GM18858 (cell line): ENCODE data around the gene PCGF3.
"Not testable (repeated sequence)": the region's sequence is repeated elsewhere in the genome, so short reads cannot be mapped to it uniquely, and the experiment has no call there.

ENCODE experiments used
- ATAC-seq: cut with Tn5 transposase; IDR thresholded peaks from one replicate; pipeline ENCODE4 v1.9.1; 2021; ENCODE audit not compliant: unreplicated experiment

PCGF3 gene

DNA sequence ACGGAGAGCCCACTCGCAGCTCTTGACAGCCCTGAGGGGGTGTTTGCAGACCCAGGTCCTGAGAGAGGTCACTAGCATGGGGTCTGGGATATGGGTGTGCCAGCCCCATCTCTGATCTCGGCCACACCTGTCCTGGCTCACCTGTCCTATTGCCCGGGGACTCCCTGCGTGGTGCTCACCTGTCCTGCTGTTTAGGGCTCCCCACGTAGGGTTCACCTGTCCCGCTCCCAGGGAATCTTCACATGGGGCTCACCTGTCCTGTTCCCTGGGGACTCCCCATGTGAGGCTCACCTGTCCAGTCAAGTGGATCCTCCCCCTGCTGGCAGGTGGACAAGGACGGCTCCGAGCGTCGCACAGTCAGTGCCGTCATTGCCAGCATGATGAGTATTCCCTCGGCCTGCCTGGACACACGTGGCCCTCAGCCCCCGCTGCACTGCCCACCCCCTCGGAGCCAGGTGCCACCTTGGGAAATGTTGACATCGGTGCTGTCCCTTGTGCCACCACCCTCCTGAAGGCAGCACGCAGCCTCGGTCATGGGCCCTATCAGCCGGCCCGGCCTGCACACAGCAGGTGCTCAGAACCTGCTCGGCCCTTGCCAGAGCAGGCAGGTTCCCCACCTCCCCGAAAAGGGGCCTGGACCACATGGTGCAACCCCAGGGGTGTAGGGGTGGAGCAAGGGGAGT is 23.0 kb upstream of the PCGF3 start:
- no peak for ATAC-seq

DNA sequence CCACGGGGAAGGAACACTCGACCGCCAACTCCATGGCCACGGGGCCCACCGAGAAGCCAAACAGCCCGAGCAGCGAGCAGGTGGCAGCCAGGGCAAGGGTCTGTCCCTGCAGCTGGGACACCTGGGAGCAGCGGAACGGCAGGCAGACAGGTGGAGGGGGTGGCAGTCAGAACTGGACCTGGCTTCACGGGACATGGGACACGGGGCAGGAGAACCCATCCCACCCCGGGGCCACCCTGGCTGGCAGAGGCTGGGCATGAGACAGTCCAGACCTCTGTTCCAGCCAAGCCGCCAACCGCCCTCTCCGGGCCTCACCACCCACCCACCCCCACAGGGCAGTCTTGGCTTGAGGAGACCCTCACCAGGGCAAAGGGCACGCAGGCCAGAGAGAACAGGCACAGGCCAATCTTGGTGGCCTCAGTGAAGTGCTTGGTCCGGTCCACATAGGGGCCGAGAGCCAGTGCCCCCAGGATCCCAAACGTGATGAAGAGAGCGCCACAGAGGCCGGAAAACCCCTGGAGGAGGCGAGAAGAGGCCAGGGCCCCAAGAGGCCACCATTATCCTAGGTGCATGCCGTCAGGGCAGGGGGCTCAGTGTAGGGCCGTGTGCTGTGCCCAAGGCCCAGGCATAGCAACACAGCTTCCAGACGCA is 22.3 kb upstream of the PCGF3 start:
- no peak for ATAC-seq

DNA sequence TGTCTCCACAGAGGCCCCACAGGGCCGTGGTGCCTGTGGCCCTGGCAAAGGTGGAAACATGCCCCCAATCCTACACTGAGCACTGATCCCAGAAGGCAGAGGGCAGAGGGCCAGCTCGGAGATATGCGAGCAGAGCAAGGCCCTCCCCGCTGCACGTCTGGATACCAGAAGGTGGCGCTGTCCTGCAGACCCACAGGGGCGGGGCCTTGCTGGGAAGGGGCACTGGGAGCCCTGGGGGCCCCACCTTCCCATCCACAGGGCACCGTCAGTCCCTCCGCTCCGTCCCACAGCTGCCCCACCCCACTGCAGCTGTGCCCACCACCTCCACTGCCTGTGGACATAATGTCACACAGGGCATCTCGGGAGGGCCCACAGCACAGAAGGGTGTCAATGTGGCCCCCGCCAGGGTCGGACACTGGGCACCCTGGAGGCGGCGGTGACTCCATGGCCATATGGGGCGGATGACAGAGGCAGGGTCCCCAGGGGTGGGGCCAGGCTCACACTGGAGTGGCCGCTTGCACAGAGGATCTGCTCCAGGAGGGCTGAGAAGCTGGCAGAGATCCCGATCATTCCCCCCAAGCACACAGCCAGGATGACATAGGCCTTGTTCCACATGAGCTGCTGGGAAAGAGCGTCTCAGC is 21.5 kb upstream of the PCGF3 start:
- ATAC-seq: no peak

DNA sequence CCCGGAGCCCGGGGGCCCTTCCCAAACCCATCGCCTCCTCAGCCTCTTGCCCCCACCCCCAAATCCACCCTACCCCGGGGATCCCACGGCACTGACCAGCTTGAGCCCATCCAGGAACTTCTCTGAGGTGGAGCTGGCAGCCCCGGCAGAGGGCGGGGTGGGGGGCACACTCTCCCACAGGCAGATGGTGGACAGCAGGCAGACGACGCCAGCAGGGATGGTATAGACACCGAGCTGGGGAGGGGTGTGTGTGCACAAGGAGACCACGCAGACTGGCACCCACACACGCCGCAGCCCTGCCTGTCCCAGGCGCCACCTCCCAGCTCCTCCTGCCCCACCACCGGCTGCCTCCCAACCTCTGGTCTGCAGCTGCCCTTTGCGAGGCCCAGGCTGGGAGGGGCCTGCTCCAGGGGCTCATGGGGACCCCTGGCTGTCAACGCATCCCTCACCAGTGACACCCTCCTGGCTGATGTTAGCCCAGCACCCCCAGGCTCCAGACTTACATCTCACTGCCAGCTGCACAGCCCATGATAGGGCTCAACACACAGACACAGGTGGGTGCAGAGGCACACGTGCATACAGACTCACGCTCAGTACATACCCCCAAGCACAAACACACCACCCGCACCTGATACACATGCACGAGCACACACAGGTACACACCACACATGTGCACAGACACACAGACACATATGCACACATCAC is 20.9 kb upstream of the PCGF3 start:
- ATAC-seq: no peak

DNA sequence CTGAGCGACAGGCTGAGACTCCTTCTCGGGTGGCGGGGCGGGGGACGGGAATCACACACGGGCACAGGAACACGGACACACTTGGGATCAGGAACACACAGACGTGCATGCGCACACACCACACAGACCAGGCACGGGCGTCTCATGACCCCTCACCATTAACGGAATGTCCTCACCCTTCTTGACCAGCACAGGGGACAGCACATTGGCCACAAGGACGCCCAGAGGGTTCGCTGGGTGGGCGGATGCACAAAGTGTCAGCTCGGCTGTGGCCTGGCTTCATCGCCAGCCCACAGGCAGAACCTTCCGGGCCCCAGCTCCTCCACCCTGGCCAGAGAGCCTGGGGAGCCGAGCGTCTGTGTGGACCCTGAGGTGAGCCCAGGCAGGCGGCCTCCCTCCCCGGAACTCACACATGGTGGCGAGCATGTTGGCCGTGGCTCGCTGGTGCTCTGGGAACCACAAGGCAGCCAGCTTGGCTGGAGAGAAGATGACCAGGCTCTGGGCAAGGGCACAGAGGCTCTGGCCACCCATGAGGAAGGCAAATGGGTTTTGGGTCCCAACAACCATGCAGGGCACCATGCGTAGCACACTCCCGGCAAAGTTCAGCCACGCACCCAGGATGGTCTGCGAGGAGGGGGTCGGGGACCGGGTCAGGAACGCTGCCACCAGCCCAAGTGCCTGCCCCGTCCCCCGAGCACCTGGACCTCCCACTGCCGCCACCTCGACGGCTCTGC is 19.8 kb upstream of the PCGF3 start:
- no peak for ATAC-seq

DNA sequence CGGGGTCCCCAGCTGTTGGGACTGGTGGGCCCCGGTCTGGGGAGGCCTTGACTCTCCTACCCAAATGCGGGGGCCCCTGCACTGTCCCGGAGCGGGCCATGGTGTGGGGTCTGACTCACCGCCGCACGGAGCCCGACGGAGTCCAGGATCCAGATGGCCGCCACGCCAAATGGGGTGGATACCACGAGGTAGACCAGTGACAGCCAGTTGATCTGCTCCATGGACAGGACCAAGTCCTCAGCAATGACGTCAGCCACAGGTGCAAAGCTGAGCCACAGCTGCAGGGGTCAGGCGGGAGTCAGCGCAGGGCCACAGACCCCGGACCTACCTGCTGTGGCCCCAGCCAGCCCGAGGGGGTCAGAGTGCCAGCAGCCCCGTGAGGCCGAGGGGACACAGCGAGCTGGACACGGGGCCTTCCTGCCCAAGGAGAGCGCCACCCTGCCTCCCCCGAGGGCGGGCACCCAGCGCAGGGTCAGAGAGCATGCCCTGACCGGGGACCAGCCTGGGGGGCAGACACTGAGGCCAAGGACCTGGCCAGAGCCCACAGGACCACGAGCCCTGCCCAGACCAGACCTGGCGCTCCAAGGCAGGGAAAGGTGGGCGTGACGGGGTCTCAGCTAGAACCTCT is 19.1 kb upstream of the PCGF3 start:
- no peak for ATAC-seq

DNA sequence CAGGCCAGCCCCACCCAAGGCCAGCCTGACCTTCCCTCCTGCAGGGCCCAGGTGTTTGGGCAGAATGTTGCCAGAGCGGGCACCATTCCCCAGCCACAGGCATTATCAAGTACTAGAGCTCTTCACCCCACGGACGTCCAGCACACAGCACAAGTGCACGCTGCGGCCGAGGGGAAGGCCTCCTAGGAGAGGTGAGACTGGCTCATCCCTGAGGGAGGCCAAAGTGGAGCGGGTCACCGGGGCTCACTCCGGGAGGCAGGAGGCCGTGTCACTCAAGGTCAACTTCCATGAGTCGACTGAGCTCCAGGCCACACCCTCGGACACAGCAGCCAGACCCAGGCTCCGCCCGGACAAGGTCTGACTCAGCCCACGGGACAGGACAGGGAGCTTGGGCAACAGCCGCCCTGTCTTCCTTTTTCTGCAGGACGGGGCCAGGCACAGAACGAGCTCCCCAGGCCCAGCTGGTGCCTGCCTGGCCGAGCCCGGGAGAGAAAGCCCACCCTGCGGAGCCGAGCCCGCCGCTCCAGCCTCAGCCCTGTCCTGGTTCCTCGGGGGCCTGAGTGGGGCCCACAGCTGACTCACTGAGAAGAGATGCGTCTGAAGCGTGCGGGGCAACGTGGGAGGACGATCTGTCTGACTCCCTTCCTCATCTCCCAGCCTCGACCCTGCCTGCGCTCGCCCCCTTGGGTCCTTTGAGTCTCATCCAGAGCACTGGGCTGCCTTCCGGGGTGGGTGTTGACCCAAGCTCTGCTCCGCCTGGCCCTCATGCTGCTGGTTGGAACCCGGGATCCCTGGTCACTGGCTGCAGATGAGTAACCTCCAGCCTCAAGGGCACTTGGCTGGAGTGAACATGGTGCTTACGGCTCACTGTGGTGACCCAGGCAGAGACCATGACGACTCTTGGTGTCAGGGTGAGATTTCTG is 18.3 kb upstream of the PCGF3 start:
- no peak for ATAC-seq

DNA sequence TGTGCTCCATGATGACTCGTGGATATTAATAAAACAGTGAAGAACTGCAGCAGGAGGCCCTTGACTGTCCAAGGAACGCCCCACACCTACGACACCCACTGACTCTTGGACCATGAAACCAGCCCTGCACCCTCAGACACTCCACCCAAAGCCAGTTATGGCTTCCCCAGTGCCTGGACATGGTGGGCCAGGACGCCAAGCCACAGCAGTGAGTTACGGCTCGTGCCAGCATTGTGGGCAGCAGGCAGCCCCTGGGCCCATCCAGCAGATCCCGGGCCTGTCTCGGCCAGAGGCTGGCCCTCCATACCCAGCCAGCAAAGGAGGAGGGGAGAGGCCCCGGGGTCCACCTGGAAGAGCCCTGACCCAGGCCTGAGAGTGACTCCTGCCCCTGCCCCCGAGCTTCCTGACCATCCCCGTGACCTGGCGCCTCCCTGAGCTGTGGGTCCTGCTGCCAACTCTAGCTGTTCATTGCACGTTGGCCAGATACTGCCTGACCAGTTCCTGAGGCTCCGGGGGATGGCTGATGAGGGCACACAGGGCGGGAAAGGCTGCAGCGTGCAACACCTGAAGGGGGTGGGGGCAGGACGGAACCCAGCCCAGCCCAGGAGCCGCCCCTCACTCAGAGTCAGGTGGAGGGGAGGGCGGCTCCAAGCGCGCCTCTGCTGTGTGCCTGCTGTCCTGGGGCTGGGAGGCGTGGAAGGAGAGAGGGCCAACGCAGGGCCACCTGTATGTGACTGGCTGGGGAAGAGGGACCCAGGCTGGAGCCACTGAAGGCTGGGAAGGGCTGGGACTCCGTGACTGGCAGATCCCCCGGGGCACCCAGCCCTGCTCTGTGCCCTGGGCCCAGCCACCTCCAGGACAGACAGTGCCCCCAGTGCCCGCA is 17.4 kb upstream of the PCGF3 start:
- ATAC-seq: no peak

DNA sequence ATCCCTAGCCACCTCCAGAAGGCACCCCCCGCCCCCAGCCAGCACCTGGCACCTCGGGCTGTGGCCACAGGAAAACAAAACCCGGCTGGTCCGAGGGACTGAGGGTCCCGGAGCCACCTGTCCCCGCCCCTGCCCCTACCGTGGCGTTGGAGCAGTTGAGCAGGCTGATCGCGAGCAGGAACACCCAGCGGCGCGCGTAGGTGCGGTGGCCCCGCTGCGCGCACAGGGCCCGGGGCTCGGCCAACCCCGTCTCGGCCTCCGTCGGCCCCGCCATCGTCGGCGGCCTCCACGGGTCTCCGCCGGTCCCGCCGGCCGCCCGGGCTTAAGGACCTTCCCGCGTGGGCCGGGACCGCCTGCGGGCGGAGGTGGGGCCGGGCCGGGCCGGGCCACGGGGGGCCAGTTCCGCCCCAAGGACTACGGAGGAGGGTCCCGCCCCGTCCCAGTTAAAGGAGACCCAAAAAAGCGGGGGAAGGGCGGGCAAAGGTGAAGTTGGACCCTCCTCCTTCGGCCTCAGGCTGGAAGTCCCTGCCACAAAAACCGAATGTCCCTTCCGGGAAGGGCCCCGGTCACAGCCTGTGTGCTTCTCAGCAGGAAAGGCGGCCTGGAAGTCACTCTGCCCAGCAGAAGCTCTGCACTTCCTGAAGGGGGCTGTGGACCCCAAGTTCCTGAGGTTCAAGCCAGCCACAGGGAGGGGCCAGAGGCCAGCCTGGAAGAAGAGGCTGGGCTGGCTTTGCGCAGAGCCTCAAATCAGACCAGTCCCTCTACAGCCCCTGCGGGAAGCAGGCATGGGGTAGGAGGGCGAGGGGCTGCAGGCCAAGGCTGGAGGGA is 16.6 kb upstream of the PCGF3 start, which contains the start of gene SLC49A3:
SLC49A3 (minus strand) TSS at position 298 of the 828 bp plus-strand sequence; CDS start at position 274, 24 bp downstream.
- ATAC-seq: no peak

DNA sequence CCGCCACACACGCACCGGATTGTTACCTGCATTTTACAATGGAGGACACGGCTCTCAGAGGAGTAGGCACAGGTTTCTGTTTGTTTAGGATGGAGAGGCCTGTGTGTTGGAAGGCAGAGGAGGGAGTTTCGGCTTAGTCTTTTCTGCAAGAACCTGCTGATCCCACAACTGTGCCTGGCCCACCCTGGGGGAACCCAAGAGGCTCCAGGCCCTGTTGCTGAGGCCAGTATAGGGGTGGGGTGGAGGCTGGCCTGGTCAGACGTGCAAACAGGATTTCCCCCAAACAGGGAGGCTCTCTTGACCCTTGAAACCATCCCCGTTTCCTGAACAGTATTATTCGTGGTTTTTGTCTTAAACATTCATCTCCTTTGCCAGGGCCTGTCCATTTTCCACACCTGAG is 15.9 kb upstream of the PCGF3 start:
- no peak for ATAC-seq

DNA sequence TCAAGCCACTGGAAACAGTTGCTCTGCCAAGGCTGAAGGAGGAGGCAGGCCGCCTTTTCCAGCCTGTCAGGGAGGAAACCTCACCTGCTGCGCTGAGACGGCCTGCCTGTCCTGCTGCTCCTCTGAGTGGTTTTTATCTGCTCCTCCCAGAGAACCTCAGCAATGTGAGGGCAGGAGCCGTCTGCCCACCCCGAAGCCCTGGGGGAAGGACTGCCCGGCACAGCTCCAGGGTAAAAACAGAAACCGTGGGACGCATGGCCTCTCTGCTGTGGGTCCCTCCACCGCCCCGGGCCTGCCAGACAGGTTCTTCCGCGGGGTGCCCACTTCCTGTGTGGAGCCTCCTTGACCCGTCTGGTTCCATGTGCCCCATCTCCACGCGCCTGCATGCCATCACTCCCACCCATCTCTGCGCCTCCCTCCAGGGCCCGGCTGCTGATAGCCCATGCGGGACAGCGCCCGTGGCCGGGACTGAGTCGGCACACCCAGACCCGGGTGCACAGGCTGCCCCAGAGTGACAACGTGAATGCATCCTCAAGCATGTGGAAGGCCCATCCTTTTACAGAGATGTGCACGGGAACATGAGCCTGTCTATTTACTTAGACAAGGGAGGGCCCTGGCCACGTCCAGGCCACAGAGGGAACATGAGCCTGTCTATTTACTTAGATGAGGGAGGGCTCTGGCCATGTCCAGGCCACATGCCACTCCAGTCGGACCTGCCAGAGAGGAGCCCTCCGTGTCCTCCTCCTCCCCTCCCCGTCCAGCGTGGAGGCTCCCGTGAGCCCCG is 12.7 kb upstream of the PCGF3 start:
- no peak for ATAC-seq

DNA sequence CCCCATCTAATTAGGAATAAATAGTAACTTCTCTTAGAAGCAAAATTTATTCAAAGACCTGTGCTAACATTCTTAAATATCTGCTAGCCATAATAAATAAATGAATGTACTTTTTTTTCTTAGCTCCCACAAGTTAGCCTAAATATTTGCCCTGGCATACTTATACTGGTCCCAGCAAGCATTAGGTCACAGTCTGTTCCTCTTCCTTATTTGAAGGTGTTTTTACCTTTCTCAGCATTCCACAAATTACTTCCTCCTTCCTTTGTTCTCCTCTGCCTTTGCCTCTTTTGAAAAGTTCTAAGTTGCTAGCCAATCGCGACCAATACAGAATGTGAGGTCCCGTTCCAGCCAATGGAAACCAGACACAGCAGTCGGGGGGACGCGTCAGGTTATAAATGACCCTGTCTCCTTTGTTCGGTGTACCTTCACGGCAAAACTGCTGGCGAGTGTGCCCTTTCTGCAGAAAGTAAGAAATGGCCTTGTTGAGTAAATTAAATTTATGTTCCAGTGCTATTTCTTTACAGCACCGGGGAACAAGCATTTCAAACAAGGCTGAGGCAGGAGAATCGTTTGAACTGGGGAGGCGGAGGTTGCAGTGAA is 11.2 kb upstream of the PCGF3 start:
- not testable (repeated sequence) for ATAC-seq

DNA sequence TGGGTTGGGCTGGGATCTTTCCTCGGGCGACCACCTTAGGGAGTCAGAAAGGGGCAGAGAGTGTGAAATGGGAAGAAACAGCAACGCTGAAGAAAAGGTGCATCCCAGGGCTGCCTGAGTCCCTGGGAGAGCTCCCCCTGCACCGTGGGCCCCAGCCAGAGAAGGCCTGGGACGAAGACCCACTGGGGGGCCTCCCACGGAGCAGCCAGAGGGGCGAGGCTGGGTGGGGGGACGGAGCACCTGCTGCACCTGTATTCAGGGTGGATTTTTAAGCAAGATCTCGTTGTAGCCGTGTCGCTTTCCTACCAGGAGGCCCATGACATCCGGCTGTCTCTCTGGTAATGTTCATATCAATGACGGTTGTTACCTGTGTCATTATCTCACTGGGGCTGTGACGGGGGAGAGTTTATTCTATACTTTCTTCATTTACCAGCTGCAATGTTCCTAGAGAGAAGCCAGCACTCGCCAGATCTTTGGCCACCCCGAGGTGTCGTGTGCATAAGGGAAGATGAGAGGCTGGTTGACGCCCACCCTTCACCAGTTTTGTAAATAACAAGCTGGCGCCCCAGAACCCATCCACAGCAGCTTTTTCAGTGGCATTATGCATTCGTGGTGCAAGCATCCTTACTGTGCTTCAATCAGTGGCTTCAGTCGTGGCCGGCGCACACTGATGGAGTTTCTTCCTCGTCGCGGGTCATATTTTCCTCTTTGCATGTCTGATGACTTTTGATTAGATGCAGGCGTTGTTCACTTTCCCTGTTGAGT is 5.6 kb upstream of the PCGF3 start:
- ATAC-seq: no peak

DNA sequence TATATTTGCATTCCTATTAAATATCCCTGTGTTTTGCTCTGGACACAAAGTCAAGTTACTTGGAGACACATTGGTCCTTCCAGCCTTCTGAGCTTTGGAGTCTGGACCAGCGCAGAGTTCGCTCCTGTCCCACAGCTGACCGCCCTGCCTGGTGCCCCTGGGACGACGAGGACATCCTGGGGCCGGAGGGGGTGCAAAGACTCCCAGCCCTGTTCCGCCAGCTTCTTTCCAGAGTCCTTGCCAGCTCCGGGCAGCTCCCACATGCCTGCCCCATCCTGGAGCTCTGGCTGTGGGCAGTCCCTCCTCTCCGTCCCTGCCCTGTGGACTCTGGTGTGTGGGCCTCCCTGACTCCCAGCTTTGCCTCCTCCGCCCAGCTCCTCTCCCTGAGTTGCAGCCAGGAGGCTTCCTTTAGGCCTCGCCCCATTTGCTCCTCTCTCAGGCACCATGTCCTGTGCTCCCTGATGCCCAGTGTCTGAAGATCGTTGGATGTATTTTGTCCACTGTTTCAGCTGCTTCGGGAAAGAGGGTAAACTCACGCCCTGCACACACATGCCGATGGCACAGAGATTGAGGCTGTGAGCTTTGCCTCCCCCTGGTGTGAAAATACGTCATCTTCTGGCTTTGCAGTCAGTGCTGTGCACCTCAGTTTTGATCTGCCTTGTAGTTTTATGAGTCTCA is 4.9 kb upstream of the PCGF3 start:
- no peak for ATAC-seq

DNA sequence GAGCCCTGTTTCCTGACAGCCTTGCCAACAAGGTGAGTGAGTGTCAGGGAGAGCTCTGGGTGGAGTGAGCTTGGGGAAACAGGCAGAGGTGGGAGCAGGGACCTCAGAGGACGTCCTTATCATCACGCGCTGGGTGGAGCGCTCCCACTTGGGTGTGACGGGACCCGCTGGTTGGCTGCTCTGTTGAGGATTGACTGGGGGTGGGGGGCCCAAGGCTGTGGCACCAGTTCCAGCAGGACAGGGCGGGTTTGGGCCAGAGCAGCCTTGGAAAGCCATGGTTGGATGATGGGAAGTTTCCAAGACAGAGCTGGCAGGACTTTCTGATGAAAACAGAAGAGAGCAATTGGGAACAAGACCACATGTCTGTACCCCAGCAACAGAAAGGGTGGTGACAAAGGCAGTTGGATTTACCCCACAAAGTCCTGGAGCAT is 3.0 kb upstream of the PCGF3 start:
- no peak for ATAC-seq
